ENCODE results near the gene HOMEZ. TPM values are rescaled to one million over a fixed set of nuclear protein-coding genes. Genes with fewer than 3 reads are reported as not detected.

HOMEZ gene
- total and polyA plus RNA-seq, 2 of the 8 experiments (the other 6 are each of a cell fraction or from before 2014, with no cell fraction given), result 9.1 to 15.9 TPM

- TF ChIP-seq CHD7 (IDR thresholded peaks at IDR 0.05; ENCODE audit: insufficient replicate concordance, low read length) (peak; percentile 27), YY1 (IDR thresholded peaks at IDR 0.05; ENCODE audit: low read depth, low read length) (peak; percentile 58; the same call in 1 of the 2 replicates), POU5F1 (IDR thresholded peaks at IDR 0.05; ENCODE audit: low read depth, low read length) (0 out of 2 replicates have a peak, but pooled peaks have one; percentile 45), JUN (IDR thresholded peaks at IDR 0.05; ENCODE audit: low read depth, low read length) (peak; percentile 52; the same call in 1 of the 2 replicates), TBP (IDR thresholded peaks at IDR 0.05; ENCODE audit: low read depth, low read length) (no peak; the same call in 1 of the 2 replicates), EGR1 (IDR thresholded peaks at IDR 0.05; ENCODE audit: borderline replicate concordance, low read depth, low read length) (no peak), KDM4A (IDR thresholded peaks at IDR 0.05; ENCODE audit: low read depth, low read length, severe bottlenecking) (peak; percentile 4)
Measured at GRCh38 chr14:23252006-23252405, 33.9 kb downstream of the HOMEZ start (continued).

Data from H1 (cell line).